HG02943 (cell line): ENCODE data around the gene ZNF652.

Experiments used
- ATAC-seq: cut with Tn5 transposase; IDR thresholded peaks from one replicate; pipeline ENCODE4 v1.9.1; 2021; ENCODE audit warnings: mild to moderate bottlenecking, low read depth, moderate library complexity; ENCODE audit not compliant: unreplicated experiment

Gene ZNF652

GRCh38 chr17:49360796-49361128 is 1.3 kb downstream of the ZNF652 start:
- ATAC-seq = no peak

- no peak for ATAC-seq
Measured at GRCh38 chr17:49359990-49360795, 1.9 kb downstream of the ZNF652 start.

DNA sequence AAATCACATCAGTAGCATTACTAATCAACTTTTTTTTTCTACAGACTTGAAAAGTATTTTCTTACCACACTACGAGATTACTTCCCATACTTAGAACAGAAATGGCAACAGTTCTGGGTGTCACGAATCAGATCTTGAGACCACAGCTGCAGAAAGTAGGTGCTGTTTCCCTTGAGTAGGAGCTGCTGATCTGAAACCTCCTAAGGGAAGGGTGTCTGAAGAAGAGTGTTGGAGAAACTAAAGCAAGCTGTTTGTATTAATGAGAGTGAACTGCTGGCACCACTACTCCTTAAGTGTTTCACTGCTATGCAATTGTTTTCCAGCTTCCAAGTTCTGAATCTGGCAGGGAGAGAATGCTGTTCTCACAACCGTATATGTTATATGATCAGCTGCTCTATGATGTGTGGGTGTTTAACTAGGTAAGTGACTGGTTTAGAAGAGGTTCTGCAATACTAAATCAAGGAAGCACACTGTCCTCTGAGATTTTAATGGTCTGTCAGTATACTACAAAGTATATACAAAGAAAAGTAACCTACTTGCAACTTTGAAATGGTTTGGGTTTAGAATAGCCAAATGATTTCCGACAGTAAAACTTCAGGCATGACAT is 3.3 kb downstream of the ZNF652 start:
- no peak for ATAC-seq

GRCh38 chr17:49357516-49357915 is 4.5 kb downstream of the ZNF652 start:
- no peak for ATAC-seq

- no peak for ATAC-seq
Measured at GRCh38 chr17:49356320-49356719, 5.7 kb downstream of the ZNF652 start.

- no peak for ATAC-seq
Measured at GRCh38 chr17:49353607-49354006, 8.4 kb downstream of the ZNF652 start.

DNA sequence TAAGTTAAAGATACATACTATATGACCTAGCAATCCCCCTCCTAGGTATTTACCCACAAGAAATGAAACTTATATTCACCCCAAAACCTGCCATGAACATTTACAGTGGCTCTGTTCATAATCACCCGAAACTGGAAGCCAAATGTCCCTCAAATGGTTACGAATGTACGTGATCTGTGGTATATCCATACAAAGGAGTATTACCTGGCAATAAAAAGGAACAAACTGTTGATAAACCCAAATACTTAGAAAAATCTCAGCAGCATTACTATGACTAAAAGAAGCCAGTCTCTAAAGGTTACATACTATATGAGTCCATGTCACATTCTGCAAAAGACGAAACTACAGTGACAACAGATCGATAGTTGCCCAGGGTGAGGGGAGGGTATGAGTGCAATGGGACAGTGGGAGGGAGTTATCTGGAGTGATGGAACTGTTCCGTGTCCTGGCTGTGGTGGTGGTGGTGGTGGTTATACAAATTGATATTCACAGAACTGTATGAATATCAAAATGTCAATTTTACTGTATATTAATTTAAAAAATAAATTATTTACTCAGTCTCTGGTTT is 9.4 kb downstream of the ZNF652 start:
- no peak for ATAC-seq

DNA sequence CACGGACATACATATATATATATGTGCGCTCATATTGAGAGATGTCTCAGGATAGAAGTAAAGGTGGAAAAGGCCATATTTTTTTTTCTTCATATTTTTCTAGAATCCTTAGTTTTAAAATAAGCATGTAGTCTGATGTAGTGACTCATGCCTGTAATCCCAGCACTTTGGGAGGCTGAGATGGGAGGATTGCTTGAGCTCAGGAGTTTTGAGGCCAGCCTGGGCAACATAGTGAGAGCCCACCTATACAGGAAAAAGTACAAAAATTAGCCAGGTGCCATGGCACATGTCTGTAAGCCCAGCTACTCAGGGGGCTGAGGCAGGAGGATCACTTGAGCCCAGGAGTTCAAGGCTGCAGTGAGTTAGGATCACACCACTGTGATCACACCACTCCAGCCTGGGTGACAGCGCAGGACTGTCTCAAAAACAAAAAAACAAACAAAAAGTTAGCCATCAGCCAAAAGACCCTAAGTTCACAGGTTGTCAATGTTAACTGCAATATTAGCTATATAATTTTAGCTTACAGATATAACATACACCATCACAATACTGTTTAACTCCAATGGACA is 10.4 kb downstream of the ZNF652 start:
- ATAC-seq = no peak

GRCh38 chr17:49349541-49349940 is 12.5 kb downstream of the ZNF652 start:
- ATAC-seq = no peak

- no peak for ATAC-seq
Measured at GRCh38 chr17:49344914-49345313, 17.1 kb downstream of the ZNF652 start.

- ATAC-seq = no peak
Measured at GRCh38 chr17:49343273-49343672, 18.8 kb downstream of the ZNF652 start.

- peak; percentile 27 for ATAC-seq
Measured at GRCh38 chr17:49342575-49342936, 19.5 kb downstream of the ZNF652 start.

DNA sequence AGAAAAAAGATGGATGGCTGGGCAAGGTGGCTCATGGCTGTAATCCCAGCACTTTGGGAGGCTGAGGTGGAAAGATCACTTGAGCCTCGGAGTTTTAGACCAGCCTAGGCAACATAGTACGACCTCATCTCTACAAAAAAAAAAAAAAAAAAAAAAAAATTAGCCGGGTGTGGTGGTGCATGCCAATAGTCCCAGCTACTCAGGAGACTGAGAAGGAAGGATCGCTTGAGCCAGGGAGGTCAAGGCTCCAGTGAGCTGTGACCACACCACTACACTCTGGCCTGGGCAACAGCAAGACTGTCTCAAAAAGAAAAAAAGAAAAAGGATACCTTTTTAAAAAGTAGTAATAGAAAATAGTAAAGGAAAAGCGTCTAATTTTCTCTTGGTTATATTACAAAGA is 20.7 kb downstream of the ZNF652 start:
- no peak for ATAC-seq

DNA sequence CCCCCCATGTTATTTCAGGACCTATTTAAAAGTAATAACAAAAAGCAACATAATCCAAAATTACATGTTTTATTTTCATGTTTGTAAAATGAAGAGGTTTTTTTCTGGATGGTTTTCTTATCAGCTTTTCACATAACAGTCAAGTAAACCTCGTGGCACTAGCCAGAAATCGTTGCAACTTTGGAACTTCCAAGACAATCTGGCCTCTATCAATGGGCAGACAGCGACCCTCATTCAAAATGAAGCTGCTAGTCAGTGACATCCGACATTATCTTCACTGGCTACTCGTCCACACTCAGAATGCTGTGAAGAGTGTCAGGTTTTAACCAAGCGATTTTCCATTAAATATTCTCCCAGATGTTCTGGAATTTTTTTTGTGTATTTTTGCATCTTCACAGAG is 22.7 kb downstream of the ZNF652 start:
- no peak for ATAC-seq

DNA sequence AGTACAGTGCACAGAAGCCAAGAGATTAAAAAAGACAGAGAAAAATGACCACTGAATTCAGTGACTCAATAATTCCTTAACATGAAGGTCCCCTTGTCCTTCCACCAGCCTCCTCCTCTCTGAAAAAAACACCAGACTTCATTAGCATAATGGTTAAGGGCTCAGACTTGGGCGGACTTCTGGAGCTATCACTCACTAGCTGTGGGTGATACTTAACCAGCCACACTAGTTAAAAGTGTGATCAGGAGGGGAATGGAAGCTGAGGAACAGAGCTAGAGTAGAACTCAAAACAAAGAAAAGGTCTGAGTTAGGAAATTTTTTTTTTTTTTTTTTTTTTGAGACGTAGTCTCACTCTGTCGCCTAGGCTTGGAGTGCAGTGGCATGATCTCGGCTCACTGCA is 23.2 kb downstream of the ZNF652 start:
- ATAC-seq = no peak

GRCh38 chr17:49337884-49338283 is 24.2 kb downstream of the ZNF652 start:
- no peak for ATAC-seq

DNA sequence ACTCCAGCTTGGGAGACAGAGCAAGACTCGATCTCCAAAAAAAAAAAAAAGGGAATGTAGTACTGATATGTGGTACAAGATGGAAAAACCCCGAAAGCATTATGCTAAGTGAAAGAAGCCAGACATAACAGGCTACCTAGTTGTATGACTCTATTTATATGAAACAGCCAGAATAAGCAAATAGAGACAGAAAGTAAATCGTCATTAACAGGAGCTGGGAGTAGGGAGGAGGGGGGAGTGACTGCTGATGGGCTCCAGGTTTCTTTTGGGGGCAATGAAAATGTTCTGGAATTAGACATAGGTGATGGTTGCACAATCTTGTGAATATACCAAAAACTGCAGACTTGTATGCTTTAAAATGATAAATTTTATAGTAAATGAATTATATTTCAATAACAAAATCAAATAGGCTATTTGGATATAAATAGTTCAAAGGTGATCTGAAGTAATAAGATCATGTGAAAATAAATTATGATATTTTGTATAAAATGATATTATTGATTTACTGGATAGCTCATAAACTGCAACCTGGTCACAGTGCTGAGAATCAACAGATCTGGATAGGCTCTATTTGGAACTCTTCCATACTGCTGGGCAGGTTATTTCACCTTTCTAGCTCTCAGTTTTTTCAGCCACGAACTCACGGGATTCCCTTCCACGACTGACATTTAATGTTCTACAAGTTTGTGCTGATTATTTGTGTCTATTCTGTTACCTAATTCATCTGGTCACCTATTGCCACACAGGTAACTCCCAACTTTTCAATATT is 27.1 kb downstream of the ZNF652 start:
- ATAC-seq = no peak

- ATAC-seq = no peak
Measured at GRCh38 chr17:49333804-49334203, 28.2 kb downstream of the ZNF652 start.

GRCh38 chr17:49327835-49328784 is 33.9 kb downstream of the ZNF652 start:
- no peak for ATAC-seq

- ATAC-seq = no peak
Measured at GRCh38 chr17:49325980-49326379, 36.1 kb downstream of the ZNF652 start.
